Measurements from ENCODE around the gene PTPN4. TPM values are rescaled to one million over a fixed set of nuclear protein-coding genes. Genes with fewer than 3 reads are reported as not detected.

Gene PTPN4
- total and polyA plus RNA-seq, 9 of the 15 experiments (the other 6 are each of a cell fraction or from before 2014, with no cell fraction given) = 5.0 to 32.8 (median 27.3) TPM

GRCh38 chr2:119759451-119760236, at the start of gene PTPN4 (continued):
- TF ChIP-seq MBD2 (IDR thresholded peaks at IDR 0.05; ENCODE audit: borderline replicate concordance, low read depth) (peak; percentile 13; the same call in 1 of the 2 replicates), ETV1 (tag; conservative IDR thresholded peaks at IDR 0.05; ENCODE audit: low read depth) (peak; percentile 60; the same call in 1 of the 2 replicates), MLLT1 (IDR thresholded peaks at IDR 0.05) (peak; percentile 46 to 72; a peak in 3 of 4 replicates), RFX5 (IDR thresholded peaks at IDR 0.05; ENCODE audit: low read depth, low read length) (peak; percentile 82; the same call in 1 of the 2 replicates), ZNF764 (CRISPR knock-in tag; IDR thresholded peaks at IDR 0.05; ENCODE audit: low read depth) (no peak), PKNOX1 (IDR thresholded peaks at IDR 0.05) (peak; percentile 78), REST (IDR thresholded peaks at IDR 0.05; ENCODE audit: borderline replicate concordance) (0 out of 2 replicates have a peak, but pooled peaks have one; percentile 16), REST (CRISPR knock-in tag; IDR thresholded peaks at IDR 0.05; ENCODE audit: low read depth) (peak; percentile 45; the same call in 1 of the 2 replicates), ZBTB5 (IDR thresholded peaks at IDR 0.05) (no peak), CTCFL (IDR thresholded peaks at IDR 0.05; ENCODE audit: borderline replicate concordance, insufficient read depth, low read depth, low read length, poor library complexity, severe bottlenecking) (no peak)

Data from K562 (cell line).